ENCODE measurements around the gene LBR.
"Not testable (repeated sequence)": the region's sequence is repeated elsewhere in the genome, so short reads cannot be mapped to it uniquely, and the experiment has no call there.

The LBR gene

GRCh38 chr1:225418059-225418458 lies 9.8 kb downstream of the LBR start:
- no peak for DNase-seq

- DNase-seq, result no peak
Measured at GRCh38 chr1:225415967-225416745, 11.7 kb downstream of the LBR start.

GRCh38 chr1:225415307-225415706 lies 12.5 kb downstream of the LBR start:
- no peak for DNase-seq

GRCh38 chr1:225413708-225414375 lies 14.0 kb downstream of the LBR start:
- DNase-seq, result no peak

GRCh38 chr1:225412803-225413351 lies 15.0 kb downstream of the LBR start:
- DNase-seq, result no peak

GRCh38 chr1:225412321-225412720 lies 15.5 kb downstream of the LBR start:
- no peak for DNase-seq

- DNase-seq, result no peak
Measured at GRCh38 chr1:225410036-225410435, 17.8 kb downstream of the LBR start.

- no peak for DNase-seq
Measured at GRCh38 chr1:225409051-225409450, 18.8 kb downstream of the LBR start.

GRCh38 chr1:225408249-225408648 lies 19.6 kb downstream of the LBR start:
- DNase-seq, result no peak

- DNase-seq, result no peak
Measured at GRCh38 chr1:225407755-225408154, 20.1 kb downstream of the LBR start.

- no peak for DNase-seq
Measured at GRCh38 chr1:225406976-225407725, 20.7 kb downstream of the LBR start.

GRCh38 chr1:225400968-225401367 lies 26.9 kb downstream of the LBR start:
- DNase-seq, result no peak

- no peak for DNase-seq
Measured at GRCh38 chr1:225396357-225396756, 31.5 kb downstream of the LBR start.

GRCh38 chr1:225389843-225390242 lies 38.0 kb downstream of the LBR start:
- DNase-seq, result no peak

- DNase-seq, result no peak
Measured at GRCh38 chr1:225388372-225388771, 39.5 kb downstream of the LBR start.

GRCh38 chr1:225386860-225387259 lies 41.0 kb downstream of the LBR start:
- not testable (repeated sequence) for DNase-seq

GRCh38 chr1:225380691-225381090 lies 47.1 kb downstream of the LBR start:
- no peak for DNase-seq

GRCh38 chr1:225378880-225379279 lies 49.0 kb downstream of the LBR start:
- DNase-seq, result no peak

- DNase-seq, result no peak
Measured at GRCh38 chr1:225374996-225375395, 52.8 kb downstream of the LBR start.

- DNase-seq, result no peak
Measured at GRCh38 chr1:225373155-225373554, 54.7 kb downstream of the LBR start.

- no peak for DNase-seq
Measured at GRCh38 chr1:225371366-225372010, 56.4 kb downstream of the LBR start.

- no peak for DNase-seq
Measured at GRCh38 chr1:225368036-225368552, 59.7 kb downstream of the LBR start.

GRCh38 chr1:225366552-225366951 lies 61.3 kb downstream of the LBR start:
- no peak for DNase-seq
